GM12878 (cell line): Measurements from ENCODE around the gene ACTL8.

Source experiments
- CREB1 ChIP-seq: IDR thresholded peaks from 2 replicates; pipeline ENCODE4 v1.6.1; 2012; ENCODE audit warnings: low read depth, mild to moderate bottlenecking, inconsistent platforms
- CTCF ChIP-seq, 3 experiments: IDR thresholded peaks in 2 of 3; conservative IDR thresholded peaks in 1 of 3; 2 replicates each; pipeline ENCODE4 v1.5.1; 2011; ENCODE audit warnings: low read depth in 3 of 3, low read length in 3 of 3, mild to moderate bottlenecking in 3 of 3, control low read depth in 2 of 3, moderate library complexity in 2 of 3, inconsistent platforms in 1 of 3, mixed read lengths in 1 of 3; ENCODE audit not compliant: control insufficient read depth in 2 of 3, insufficient read depth in 1 of 3; ENCODE audit errors: extremely low read depth in 1 of 3
- RAD21 ChIP-seq: IDR thresholded peaks from 2 replicates; pipeline ENCODE4 v1.6.1; 2011; ENCODE audit warnings: mild to moderate bottlenecking, low read depth, low read length, moderate library complexity; ENCODE audit not compliant: insufficient read depth
- RFX5 ChIP-seq: IDR thresholded peaks from 2 replicates; pipeline ENCODE4 v1.6.1; 2011; ENCODE audit warnings: low read depth, low read length, improper control_type of control experiment
- SUZ12 ChIP-seq: fragments of 200-600 bp; sonication (generic); IDR thresholded peaks from one replicate; pipeline ENCODE4 v1.6.1; 2018; ENCODE audit warnings: antibody characterized with exemption, mild to moderate bottlenecking; ENCODE audit not compliant: unreplicated experiment

GRCh38 chr1:17777330-17777729 is 22.2 kb downstream of the ACTL8 start:
- no peak for TF ChIP-seq SUZ12
- no peak for TF ChIP-seq CREB1
- no peak for TF ChIP-seq RAD21
- no peak for TF ChIP-seq CTCF (IDR thresholded peaks at IDR 0.05 in 2 of 3, conservative IDR thresholded peaks at IDR 0.05 in 1 of 3; ENCODE audit: control insufficient read depth in 2 of 3, extremely low read depth in 1 of 3, insufficient read depth in 1 of 3, low read depth in 3 of 3, low read length in 3 of 3)
- TF ChIP-seq RFX5, result no peak
